ENCODE results near the gene CHD9NB.

Gene CHD9NB

GRCh38 chr16:53090591-53091411 lies 38.1 kb upstream of the CHD9NB start:
- H3K36me3 ChIP-seq = no peaks in the 10 kb centered on the region
- H3K4me3 ChIP-seq (ENCODE audit: low read depth, low read length) = no peak overlapping the region
- H3K9me3 ChIP-seq (ENCODE audit: severe bottlenecking) = no peaks in the 10 kb centered on the region
- no peak overlapping the region for H3K27ac ChIP-seq
- DNase-seq = no peak
- TF ChIP-seq CTCF (IDR thresholded peaks at IDR 0.05; ENCODE audit: low read depth, low read length) = no peak
- H3K27me3 ChIP-seq (ENCODE audit: insufficient read depth, low read depth, severe bottlenecking) = no peaks in the 10 kb centered on the region

GRCh38 chr16:53090286-53090590 lies 37.5 kb upstream of the CHD9NB start:
- H3K4me3 ChIP-seq (ENCODE audit: low read depth, low read length) = no peak overlapping the region
- no peak for DNase-seq
- H3K27ac ChIP-seq = no peak overlapping the region
- no peak for TF ChIP-seq CTCF (IDR thresholded peaks at IDR 0.05; ENCODE audit: low read depth, low read length)
- no peaks in the 10 kb centered on the region for H3K9me3 ChIP-seq (ENCODE audit: severe bottlenecking)
- no peaks in the 10 kb centered on the region for H3K36me3 ChIP-seq
- H3K27me3 ChIP-seq (ENCODE audit: insufficient read depth, low read depth, severe bottlenecking) = no peaks in the 10 kb centered on the region

GRCh38 chr16:53089434-53090285 lies 37.0 kb upstream of the CHD9NB start:
- Histone ChIP-seq H3K9me3 (ENCODE audit: severe bottlenecking) (no peaks in the 10 kb centered on the region), H3K27me3 (ENCODE audit: insufficient read depth, low read depth, severe bottlenecking) (no peaks in the 10 kb centered on the region), H3K36me3 (no peaks in the 10 kb centered on the region), H3K27ac (no peak overlapping the region), H3K4me3 (ENCODE audit: low read depth, low read length) (no peak overlapping the region)
- TF ChIP-seq CTCF (IDR thresholded peaks at IDR 0.05; ENCODE audit: low read depth, low read length) = no peak
- no peak for DNase-seq

GRCh38 chr16:53087101-53087500 lies 34.4 kb upstream of the CHD9NB start:
- Histone ChIP-seq H3K27ac (no peak overlapping the region), H3K27me3 (ENCODE audit: insufficient read depth, low read depth, severe bottlenecking) (no peaks in the 10 kb centered on the region), H3K4me3 (ENCODE audit: low read depth, low read length) (no peak overlapping the region), H3K9me3 (ENCODE audit: severe bottlenecking) (no peaks in the 10 kb centered on the region), H3K36me3 (no peaks in the 10 kb centered on the region)
- DNase-seq = no peak
- no peak for TF ChIP-seq CTCF (IDR thresholded peaks at IDR 0.05; ENCODE audit: low read depth, low read length)

- Histone ChIP-seq H3K27me3 (ENCODE audit: insufficient read depth, low read depth, severe bottlenecking) (no peaks in the 10 kb centered on the region), H3K4me3 (ENCODE audit: low read depth, low read length) (no peak overlapping the region), H3K9me3 (ENCODE audit: severe bottlenecking) (no peaks in the 10 kb centered on the region), H3K27ac (no peak overlapping the region), H3K36me3 (no peaks in the 10 kb centered on the region)
- no peak for DNase-seq
- no peak for TF ChIP-seq CTCF (IDR thresholded peaks at IDR 0.05; ENCODE audit: low read depth, low read length)
Measured at GRCh38 chr16:53085931-53086421, 33.3 kb upstream of the CHD9NB start.
